WTC11 (cell line): ENCODE measurements around the gene CLIC3.

Source experiments
- TF ChIP-seq, protein P1 (sequence below): sonication (generic); formaldehyde crosslinking; IDR thresholded peaks from 2 replicates; pipeline ENCODE4 v1.8.1; 2023; ENCODE audit warnings: mild to moderate bottlenecking, missing genetic modification reagents, borderline replicate concordance
- TF ChIP-seq, protein P2 (sequence below): sonication (generic); formaldehyde crosslinking; IDR thresholded peaks from 2 replicates; pipeline ENCODE4 v1.8.1; 2022; ENCODE audit warnings: low read depth, missing genetic modification reagents, borderline replicate concordance
- TF ChIP-seq, protein P3 (sequence below): sonication (generic); formaldehyde crosslinking; IDR thresholded peaks from 2 replicates; pipeline ENCODE4 v1.8.1; 2023; ENCODE audit warnings: mild to moderate bottlenecking, missing genetic modification reagents, moderate library complexity

DNA sequence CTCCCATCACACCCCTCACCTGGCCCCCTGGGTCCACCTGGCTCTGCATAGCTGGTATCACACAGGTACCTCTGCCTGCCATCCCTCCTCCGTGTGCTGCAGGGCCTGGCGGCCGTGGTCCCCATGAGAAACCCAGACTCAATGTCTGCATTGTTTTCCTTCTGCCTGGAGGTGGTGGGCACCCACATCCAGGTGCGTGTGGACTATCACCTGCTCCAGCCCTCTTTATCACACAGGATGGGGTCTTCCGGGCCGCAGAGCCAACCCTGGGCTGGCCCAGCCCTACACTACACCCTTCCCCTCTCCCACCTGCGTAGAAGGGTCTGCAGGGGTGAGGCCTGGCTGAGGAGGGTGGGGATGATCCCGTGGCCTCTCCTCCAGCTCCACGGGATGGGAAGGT lies 42.5 kb upstream of the CLIC3 start:
- TF ChIP-seq, protein P1, sequence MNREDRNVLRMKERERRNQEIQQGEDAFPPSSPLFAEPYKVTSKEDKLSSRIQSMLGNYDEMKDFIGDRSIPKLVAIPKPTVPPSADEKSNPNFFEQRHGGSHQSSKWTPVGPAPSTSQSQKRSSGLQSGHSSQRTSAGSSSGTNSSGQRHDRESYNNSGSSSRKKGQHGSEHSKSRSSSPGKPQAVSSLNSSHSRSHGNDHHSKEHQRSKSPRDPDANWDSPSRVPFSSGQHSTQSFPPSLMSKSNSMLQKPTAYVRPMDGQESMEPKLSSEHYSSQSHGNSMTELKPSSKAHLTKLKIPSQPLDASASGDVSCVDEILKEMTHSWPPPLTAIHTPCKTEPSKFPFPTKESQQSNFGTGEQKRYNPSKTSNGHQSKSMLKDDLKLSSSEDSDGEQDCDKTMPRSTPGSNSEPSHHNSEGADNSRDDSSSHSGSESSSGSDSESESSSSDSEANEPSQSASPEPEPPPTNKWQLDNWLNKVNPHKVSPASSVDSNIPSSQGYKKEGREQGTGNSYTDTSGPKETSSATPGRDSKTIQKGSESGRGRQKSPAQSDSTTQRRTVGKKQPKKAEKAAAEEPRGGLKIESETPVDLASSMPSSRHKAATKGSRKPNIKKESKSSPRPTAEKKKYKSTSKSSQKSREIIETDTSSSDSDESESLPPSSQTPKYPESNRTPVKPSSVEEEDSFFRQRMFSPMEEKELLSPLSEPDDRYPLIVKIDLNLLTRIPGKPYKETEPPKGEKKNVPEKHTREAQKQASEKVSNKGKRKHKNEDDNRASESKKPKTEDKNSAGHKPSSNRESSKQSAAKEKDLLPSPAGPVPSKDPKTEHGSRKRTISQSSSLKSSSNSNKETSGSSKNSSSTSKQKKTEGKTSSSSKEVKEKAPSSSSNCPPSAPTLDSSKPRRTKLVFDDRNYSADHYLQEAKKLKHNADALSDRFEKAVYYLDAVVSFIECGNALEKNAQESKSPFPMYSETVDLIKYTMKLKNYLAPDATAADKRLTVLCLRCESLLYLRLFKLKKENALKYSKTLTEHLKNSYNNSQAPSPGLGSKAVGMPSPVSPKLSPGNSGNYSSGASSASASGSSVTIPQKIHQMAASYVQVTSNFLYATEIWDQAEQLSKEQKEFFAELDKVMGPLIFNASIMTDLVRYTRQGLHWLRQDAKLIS = no peak
- TF ChIP-seq, protein P2, sequence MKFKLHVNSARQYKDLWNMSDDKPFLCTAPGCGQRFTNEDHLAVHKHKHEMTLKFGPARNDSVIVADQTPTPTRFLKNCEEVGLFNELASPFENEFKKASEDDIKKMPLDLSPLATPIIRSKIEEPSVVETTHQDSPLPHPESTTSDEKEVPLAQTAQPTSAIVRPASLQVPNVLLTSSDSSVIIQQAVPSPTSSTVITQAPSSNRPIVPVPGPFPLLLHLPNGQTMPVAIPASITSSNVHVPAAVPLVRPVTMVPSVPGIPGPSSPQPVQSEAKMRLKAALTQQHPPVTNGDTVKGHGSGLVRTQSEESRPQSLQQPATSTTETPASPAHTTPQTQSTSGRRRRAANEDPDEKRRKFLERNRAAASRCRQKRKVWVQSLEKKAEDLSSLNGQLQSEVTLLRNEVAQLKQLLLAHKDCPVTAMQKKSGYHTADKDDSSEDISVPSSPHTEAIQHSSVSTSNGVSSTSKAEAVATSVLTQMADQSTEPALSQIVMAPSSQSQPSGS (CRISPR knock-in tag) = no peak
- TF ChIP-seq, protein P3, sequence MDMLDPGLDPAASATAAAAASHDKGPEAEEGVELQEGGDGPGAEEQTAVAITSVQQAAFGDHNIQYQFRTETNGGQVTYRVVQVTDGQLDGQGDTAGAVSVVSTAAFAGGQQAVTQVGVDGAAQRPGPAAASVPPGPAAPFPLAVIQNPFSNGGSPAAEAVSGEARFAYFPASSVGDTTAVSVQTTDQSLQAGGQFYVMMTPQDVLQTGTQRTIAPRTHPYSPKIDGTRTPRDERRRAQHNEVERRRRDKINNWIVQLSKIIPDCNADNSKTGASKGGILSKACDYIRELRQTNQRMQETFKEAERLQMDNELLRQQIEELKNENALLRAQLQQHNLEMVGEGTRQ = no peak
